ENCODE results near the gene HELZ. TPM values are rescaled to one million over a fixed set of nuclear protein-coding genes. Genes with fewer than 3 reads are reported as not detected.

HELZ gene
- polyA plus RNA-seq, 1 of the 3 experiments (the other 2 are of a cell fraction), result 4.3 TPM

GRCh38 chr17:67239597-67239996, 5.4 kb downstream of the HELZ start:
- H3K9ac ChIP-seq, result no peak overlapping the region
- peaks cover 30% of the 10 kb centered on the region; the same call in 1 of the 2 replicates for H4K20me1 ChIP-seq (ENCODE audit: insufficient read depth)
- H3K27me3 ChIP-seq (ENCODE audit: insufficient read depth), result no peaks in the 10 kb centered on the region
- no peaks in the 10 kb centered on the region for H3K9me2 ChIP-seq
- H3K4me3 ChIP-seq (ENCODE audit: low read depth in 2 of 2, low read length in 1 of 2), result no peak overlapping the region
- 90% methylated on average over 3 of the region's 3 CpGs for WGBS (ENCODE audit: low lambda C conversion rate)
- H3K9me3 ChIP-seq, result no peaks in the 10 kb centered on the region
- CTCF ChIA-PET, result interaction anchor here (0.7 to 2.1 kb wide), 6 partner anchors 16 to 525 kb away, joined by 3 to 7 read pairs (median 4); no protein-coding TSS in a partner anchor
- H3K79me2 ChIP-seq (ENCODE audit: insufficient read depth), result peaks cover 80% of the 10 kb centered on the region
- H3F3A ChIP-seq (replicated peaks; ENCODE audit: insufficient read depth), result peaks cover 6% of the 10 kb centered on the region
- H3K27ac ChIP-seq (ENCODE audit: low read depth in 2 of 2, low read length in 1 of 2), result no peak overlapping the region
- H3K36me3 ChIP-seq (replicated peaks in 1 of 2; ENCODE audit: control insufficient read depth in 1 of 2, insufficient read depth in 2 of 2, low read length in 1 of 2), result peaks cover 53 to 55% of the 10 kb centered on the region in 2 experiments
- peaks cover 13 to 14% of the 10 kb centered on the region in 2 experiments; a peak in 3 of 4 replicates for H3K4me1 ChIP-seq (ENCODE audit: control insufficient read depth in 1 of 2, insufficient read depth in 2 of 2, low read depth in 1 of 2, low read length in 1 of 2)
- TF ChIP-seq POLR2AphosphoS5 (IDR thresholded peaks at IDR 0.05; ENCODE audit: low read depth, low read length), result no peak
- TF ChIP-seq EZH2phosphoT487 (IDR thresholded peaks at IDR 0.05; ENCODE audit: borderline replicate concordance, low read depth), result no peak
- TF ChIP-seq CTCF (IDR thresholded peaks at IDR 0.05), result no peak
- TF ChIP-seq FOXJ3 (CRISPR knock-in tag; IDR thresholded peaks at IDR 0.05), result no peak
- TF ChIP-seq GATA2 (CRISPR knock-in tag; IDR thresholded peaks at IDR 0.05), result no peak
- TF ChIP-seq RAD21 (IDR thresholded peaks at IDR 0.05; ENCODE audit: low read length), result no peak
- POLR2A ChIA-PET, result no interaction called here
- DNase-seq, result no peak
- H2AFZ ChIP-seq (ENCODE audit: low read depth), result no peak overlapping the region
- no peak overlapping the region for H3K4me2 ChIP-seq

- no peak for TF ChIP-seq POLR2AphosphoS5 (IDR thresholded peaks at IDR 0.05; ENCODE audit: low read depth, low read length)
- no peak for TF ChIP-seq PBX3 (IDR thresholded peaks at IDR 0.05)
- TF ChIP-seq ELF1 (IDR thresholded peaks at IDR 0.05), result no peak
- no peak for TF ChIP-seq MEF2A (IDR thresholded peaks at IDR 0.05; ENCODE audit: borderline replicate concordance, low read depth)
- no peak for TF ChIP-seq NRF1 (IDR thresholded peaks at IDR 0.05; ENCODE audit: low read depth, low read length)
- no peak for TF ChIP-seq MAX (IDR thresholded peaks at IDR 0.05; ENCODE audit: low read depth)
- TF ChIP-seq EP300 (IDR thresholded peaks at IDR 0.05; ENCODE audit: borderline replicate concordance in 1 of 2, low read depth in 1 of 2, low read length in 1 of 2), result no peak
- TF ChIP-seq TEAD4 (IDR thresholded peaks at IDR 0.05; ENCODE audit: borderline replicate concordance, insufficient read depth), result no peak
- no peak for TF ChIP-seq RFX5 (IDR thresholded peaks at IDR 0.05; ENCODE audit: low read length)
- no peak for TF ChIP-seq ZBTB33 (IDR thresholded peaks at IDR 0.05; ENCODE audit: borderline replicate concordance, low read depth)
- no peak for TF ChIP-seq TCF12 (IDR thresholded peaks at IDR 0.05)
- no peak for TF ChIP-seq GATA2 (CRISPR knock-in tag; IDR thresholded peaks at IDR 0.05)
- Histone ChIP-seq H3K4me1 (ENCODE audit: control insufficient read depth in 1 of 2, insufficient read depth in 2 of 2, low read depth in 1 of 2, low read length in 1 of 2) (peaks cover 9 to 14% of the 10 kb centered on the region in 2 experiments; a peak in 3 of 4 replicates), H3K9me3 (no peaks in the 10 kb centered on the region), H3K79me2 (ENCODE audit: insufficient read depth) (peaks cover 77% of the 10 kb centered on the region), H3K4me3 (ENCODE audit: low read depth in 2 of 2, low read length in 1 of 2) (no peak overlapping the region), H3K36me3 (replicated peaks in 1 of 2; ENCODE audit: control insufficient read depth in 1 of 2, insufficient read depth in 2 of 2, low read length in 1 of 2) (peaks cover 56 to 57% of the 10 kb centered on the region in 2 experiments), H3K27ac (ENCODE audit: low read depth in 2 of 2, low read length in 1 of 2) (no peak overlapping the region), H3K9ac (no peak overlapping the region), H4K20me1 (ENCODE audit: insufficient read depth) (peaks cover 30% of the 10 kb centered on the region; the same call in 1 of the 2 replicates), H2AFZ (ENCODE audit: low read depth) (no peak overlapping the region), H3F3A (replicated peaks; ENCODE audit: insufficient read depth) (peaks cover 6% of the 10 kb centered on the region), H3K27me3 (ENCODE audit: insufficient read depth) (no peaks in the 10 kb centered on the region), H3K4me2 (no peak overlapping the region), H3K9me2 (no peaks in the 10 kb centered on the region)
- ChIA-PET POLR2A (no interaction called here), CTCF (interaction anchor here (0.9 to 2.1 kb wide), 5 partner anchors 15 to 39 kb away, joined by 4 to 7 read pairs (median 5); no protein-coding TSS in a partner anchor)
- WGBS (ENCODE audit: low lambda C conversion rate), result 93% methylated on average over 5 of the region's 5 CpGs
- DNase-seq, result no peak
Observed at GRCh38 chr17:67238991-67239390, 6.0 kb downstream of the HELZ start.
